ENCODE results near the gene CHCHD5.

- no peak for TF ChIP-seq CTCF (conservative IDR thresholded peaks at IDR 0.05; ENCODE audit: low read depth, low read length)
- no peak for TF ChIP-seq EZH2phosphoT487 (IDR thresholded peaks at IDR 0.05; ENCODE audit: borderline replicate concordance, low read length)
- TF ChIP-seq EZH2 (IDR thresholded peaks at IDR 0.05; ENCODE audit: low read length, unreplicated experiment), result no peak
These were observed 41.2 kb downstream of the CHCHD5 start for GRCh38 chr2:112625474-112626114.
